Right hindlimb (tissue), 1 donor: ENCODE data around the gene HLTF.
"Not testable (repeated sequence)": the region's sequence is repeated elsewhere in the genome, so short reads cannot be mapped to it uniquely, and the experiment has no call there.

ENCODE experiments used
- DNase-seq: peaks from one replicate; pipeline ENCODE4 v3.0.0-alpha.2; 2018

The HLTF gene

DNA sequence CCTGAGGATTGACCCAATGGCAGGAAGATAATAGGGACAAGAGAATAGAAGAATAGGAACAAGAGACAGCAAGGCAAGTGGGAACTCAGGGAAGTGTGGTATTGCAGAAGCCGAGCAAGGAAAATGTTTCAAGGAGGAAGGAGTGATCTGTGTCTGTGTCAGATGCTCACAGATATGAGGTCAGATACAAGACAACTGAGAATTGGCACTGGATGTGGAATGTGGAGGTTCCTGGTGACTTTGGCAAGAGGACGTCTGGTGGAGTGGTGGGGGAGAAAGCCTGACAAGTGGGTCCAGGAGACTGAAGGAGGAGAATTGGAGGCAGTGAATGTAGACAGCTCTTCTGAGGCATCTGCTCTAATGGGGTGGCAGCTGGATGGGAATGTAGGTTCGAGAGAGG, 70.9 kb downstream of the HLTF start:
- DNase-seq: no peak

- DNase-seq: no peak
Measured at GRCh38 chr3:149013726-149014125, 72.6 kb downstream of the HLTF start.

GRCh38 chr3:149011676-149012075, 74.7 kb downstream of the HLTF start:
- no peak for DNase-seq

DNA sequence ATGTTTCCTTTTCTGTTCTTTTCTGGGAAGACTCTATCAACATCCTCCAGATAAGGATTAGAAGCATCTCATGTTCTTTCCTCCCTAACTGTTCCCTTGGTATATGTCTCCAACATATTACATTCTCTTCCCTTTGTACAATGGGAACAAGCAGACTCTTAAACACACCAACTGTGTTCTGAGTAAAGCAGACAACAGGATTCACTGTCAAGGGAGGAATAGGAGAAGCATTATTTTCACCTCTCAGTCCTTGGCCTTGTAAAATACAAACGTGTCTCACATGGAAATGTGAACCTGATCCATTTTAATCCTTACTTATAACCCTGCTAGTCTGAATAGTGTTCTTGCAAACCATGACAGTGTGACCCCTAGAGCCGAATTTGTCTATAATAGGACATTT, 75.4 kb downstream of the HLTF start:
- no peak for DNase-seq

- DNase-seq: no peak
Measured at GRCh38 chr3:149010504-149010951, 75.8 kb downstream of the HLTF start.

DNA sequence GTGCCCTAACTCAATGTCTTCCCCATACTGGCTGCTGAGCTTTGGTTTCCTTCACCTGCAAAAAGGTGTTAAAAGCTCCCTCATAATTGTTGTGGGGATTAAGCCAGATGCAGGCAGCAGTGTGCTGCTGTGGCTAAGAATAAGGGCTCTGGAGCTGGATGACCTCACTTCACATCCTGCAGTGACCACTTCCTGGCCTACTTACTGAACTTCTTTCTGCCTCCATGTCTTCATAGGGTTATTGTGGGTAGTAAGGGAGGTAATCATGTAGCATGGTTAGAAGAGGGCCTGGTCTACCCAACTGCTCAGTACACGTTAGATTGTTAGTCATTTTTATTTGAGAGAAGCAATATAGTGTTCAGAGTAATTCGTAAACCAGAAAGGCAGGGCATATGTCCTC, 76.6 kb downstream of the HLTF start:
- DNase-seq: no peak

DNA sequence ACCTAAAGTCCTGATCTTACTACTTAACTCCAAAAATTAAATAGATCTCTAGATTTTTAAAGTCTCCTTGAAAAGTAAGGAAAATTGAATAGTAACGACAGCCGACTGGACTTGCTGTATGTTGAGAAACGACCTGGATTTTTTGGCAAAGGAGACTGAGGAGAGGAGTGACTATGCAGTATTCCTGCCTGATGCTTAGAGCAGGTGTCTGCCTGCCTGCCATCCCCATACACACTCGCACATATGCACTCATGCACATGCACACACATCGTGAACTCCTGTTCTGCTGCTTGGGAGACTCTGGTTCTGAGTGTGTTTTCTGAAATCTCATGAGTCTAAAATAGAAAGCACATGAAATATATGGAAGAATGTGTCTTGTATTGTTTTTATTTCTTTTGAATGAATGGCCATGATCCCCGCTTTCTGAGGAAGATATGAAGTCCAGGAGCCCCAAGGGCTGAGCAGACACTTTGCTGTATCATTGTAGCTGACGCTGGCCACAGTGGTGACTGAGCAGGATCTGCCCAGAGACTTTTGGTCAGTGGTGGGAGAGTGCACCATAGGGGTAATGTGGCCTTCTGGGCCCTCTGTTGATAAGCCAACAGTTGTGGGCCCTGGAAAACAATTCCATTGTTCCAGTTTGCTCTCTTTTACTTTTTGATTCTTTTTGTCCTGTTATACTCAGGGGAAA, 78.6 kb downstream of the HLTF start:
- DNase-seq: no peak

- no peak for DNase-seq
Measured at GRCh38 chr3:149005416-149005815, 80.9 kb downstream of the HLTF start.

DNA sequence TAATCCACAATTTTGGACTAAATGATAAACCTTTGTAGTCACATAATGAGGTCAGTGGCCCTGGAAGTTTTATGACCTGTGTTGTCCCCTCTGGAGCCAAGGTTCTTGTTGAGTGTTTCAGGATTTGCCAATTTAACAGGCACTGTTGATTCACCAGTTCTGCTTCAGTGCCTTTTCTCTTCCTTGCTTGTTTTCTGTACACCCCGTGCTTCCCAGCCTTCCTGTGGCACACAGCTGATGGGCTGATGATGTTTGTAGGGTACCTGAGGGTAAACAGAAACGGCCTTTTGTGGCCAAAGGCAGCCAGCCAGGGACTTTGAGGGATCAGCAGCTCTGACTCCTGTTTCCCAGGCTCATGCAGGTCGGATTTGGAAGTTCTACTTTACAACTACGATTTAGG, 81.7 kb downstream of the HLTF start:
- DNase-seq: no peak

DNA sequence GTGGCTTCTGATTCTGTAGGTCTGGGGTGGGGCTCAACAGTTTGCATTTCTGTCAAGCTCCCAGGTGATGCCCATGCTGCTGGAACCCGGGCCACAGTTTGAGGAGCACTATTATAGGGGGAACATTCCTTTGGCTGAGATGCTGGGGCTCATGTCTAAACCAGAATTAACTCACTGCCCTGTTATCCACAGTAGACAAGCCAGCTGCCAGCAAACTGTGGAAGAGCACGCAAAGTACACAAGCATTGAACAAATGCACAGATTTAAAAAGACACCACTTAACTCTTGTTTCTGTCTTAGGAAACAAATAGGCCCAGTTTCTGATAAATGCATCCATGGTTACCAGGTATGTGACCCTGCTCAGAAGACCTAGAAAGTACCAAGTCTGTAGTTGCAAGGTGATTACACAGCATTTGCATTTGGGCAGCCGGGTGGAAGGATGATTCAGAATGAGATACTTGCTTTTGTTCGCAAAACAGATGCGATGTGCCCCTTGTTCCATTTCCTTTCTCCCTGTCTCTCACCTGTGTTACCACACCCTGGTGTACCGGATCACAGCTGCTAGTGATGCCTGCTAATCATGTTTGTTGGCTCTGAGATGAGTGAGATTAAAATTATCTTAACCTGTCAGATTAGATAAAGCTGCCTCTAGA, 82.6 kb downstream of the HLTF start:
- no peak for DNase-seq

DNA sequence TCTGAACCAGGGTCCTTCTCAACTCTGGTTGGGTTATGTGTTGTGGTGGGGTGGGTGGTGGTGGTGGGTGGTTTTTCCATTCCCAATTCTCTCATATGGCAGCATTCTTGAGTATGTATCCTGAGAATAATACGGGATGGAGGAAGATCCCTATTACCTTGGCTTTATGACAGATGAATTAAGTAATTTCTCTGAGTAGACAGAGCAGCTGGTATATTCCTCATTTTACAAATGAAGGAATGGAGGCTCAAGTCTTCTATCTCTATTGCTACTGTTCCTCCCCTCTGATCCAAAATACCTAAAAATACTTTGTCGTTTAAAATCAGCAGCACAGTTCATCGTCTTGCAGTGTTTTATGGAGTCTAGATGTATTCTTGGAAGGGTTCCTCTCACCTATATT, 84.6 kb downstream of the HLTF start:
- DNase-seq: no peak

GRCh38 chr3:149000206-149000745, 86.1 kb downstream of the HLTF start:
- no peak for DNase-seq

DNA sequence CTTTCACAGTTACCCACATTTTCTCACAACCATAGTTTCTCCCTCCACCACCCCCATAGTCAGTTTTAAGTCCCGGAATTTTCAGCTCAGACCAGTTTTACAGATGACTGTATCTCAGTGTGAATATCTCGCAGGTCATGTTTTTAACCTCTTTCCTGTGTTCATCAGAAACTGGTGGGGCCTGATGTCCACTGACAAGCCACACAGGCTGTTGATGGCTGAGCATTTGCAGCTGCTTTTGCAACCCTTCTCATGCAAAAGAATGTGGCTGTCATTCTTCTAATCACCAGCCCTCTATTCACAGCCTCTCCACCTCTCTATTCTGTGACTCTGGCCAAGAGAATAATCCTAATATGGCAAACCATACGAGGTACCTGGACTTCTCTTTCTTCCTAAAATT, 86.5 kb downstream of the HLTF start:
- no peak for DNase-seq

- DNase-seq: no peak
Measured at GRCh38 chr3:148998715-148999423, 87.5 kb downstream of the HLTF start.

DNA sequence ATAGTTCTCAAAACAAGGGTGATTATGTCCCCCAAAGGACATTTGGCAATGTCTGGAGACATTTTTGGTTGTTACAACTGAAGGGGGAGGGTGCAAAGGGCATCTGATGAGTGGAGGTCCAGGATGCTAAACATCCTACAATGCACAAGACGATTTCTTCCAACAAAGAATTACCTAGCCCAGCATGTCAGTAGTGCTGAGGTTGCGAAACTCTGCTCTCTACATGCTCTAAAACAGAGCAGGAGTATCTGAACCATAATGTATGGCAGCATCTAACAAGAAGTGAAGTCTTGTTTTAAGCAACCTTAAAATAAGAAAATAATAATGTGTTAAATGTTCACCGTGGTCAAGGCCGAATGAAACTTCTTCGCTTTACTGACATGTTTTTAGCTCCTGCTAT, 88.0 kb downstream of the HLTF start:
- no peak for DNase-seq

DNA sequence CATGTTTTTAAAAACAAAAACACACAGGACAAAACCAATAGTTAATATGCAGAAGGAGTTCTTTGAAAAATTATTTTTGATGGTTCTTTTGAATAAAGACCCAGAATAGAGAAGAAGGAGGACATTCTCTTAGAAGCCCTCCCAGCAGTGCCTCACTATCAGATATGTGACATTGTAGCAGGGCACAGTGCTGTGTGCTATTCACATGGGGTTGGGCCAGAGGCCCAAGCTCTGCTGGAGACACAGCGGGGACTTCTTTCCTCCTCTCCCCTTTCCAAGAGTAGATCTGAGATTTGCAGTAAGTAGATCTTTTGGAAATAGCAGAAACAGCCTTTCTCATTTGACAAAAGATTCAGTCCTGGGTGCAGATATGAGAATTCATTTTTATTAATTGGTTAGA, 88.7 kb downstream of the HLTF start:
- DNase-seq: no peak

DNA sequence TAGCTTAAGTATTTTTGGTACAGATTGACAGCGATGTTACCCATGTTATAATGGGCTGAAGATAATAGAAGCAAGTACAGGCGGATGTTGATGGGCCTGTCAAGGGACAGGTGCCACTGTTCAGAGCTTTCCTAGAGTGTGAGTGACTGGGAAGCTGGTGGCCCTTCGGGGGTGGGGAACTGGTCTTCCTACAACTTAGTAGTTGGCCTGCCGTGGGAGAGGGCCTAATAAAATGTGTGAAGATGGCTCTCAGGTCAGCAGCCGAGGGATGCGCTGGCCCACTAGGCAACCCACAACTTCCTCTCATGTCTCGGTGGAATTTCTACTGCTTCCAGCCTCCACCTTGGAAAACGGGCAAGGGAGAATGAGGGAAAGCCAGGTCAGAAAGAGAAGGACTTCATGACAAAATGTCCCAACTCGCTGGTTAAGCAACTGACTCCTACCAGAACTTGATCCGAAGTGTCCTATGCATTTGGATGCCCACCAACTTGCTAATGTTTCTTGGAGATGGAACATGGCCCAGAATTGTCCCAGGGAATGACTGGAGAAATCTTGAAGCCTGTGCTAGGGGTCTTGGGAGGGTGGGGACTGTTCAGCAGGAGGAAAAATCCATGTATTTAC, 93.6 kb downstream of the HLTF start:
- DNase-seq: no peak

GRCh38 chr3:148992027-148992634, 94.2 kb downstream of the HLTF start:
- peak; percentile 65 for DNase-seq

DNA sequence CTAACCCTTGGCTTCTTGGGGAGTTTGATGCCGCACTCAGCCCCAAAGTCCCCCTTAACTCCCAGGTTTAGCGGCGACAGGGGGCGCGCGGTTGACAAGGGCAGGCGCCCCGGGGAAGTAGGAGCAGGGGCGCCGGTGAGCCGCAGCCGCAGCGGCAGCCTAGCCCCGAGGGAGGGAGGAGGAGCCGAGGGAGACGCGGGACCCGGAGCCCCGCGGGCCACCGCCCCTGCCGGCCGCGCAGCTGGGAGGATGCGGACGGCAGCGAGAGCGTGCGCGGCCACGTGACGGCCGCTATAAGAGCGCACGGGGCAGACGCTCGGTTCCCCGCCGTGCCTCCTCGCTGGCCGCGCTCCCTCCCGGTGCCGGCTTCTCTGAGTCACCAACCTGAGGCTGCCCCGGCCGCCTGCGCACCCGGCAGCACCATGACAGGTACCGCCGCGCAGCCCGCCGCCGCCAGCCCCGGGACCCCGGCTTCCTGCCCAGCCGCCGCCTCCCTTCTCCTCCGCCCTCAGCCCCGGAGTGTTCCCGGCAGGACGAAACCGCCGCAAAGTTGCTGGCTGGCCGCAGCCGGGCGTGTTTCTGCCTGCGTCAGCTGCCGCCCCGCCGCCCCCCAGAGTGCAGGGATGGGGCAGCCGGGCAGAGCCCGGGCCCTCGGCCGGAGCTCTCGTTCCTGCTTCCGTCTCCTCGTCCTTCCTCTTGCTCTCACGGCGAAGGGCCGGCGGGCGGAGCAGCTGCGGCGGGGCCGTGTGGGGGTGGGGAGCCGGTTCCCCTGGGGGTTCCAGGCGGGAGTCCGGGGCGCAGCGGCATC, 94.9 kb downstream of the HLTF start, which contains the start of gene GYG1:
Gene GYG1 (plus strand): TSS at position 322 of the 808 bp plus-strand sequence. CDS start 101 bp downstream, at position 423.
- peak; percentile 81 for DNase-seq

DNA sequence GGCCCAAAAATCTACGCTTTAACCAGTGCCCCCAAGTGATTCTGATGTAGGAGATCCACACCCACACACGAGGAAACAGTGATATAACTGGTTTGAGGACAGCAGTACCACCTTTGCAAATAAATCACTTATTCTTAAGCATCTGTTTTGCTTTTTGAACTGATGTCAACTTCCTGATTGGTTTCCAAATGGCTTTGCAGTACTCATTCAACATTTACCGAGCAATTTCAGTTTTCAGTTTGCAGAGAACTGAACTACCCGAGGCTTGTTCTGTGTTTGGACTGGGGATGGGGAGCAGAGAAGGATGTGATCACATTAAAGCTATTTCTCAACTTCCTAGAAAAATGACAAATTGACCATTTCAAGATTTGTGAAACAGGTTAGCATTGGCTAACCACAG, 96.1 kb downstream of the HLTF start:
- no peak for DNase-seq

GRCh38 chr3:148987551-148987950, 98.8 kb downstream of the HLTF start:
- not testable (repeated sequence) for DNase-seq

- no peak for DNase-seq
Measured at GRCh38 chr3:148981273-148981672, 105.1 kb downstream of the HLTF start.
